WTC11 (cell line): ENCODE data around the gene POLR3GL.

Experiments
- ATF1 ChIP-seq: sonication (generic); formaldehyde crosslinking; IDR thresholded peaks from 2 replicates; pipeline ENCODE4 v1.8.1; 2023; ENCODE audit warnings: mild to moderate bottlenecking, moderate library complexity, missing genetic modification reagents
- CREB1 ChIP-seq: sonication (generic); formaldehyde crosslinking; IDR thresholded peaks from 2 replicates; pipeline ENCODE4 v1.8.0; 2023; ENCODE audit warnings: mild to moderate bottlenecking, missing genetic modification reagents
- CTCF ChIP-seq: fragments of 200-600 bp; IDR thresholded peaks from 2 replicates; pipeline ENCODE4 v1.8.0; 2022; ENCODE audit warnings: antibody characterized with exemption
- ELF4 ChIP-seq: sonication (generic); formaldehyde crosslinking; IDR thresholded peaks from 2 replicates; pipeline ENCODE4 v1.8.1; 2022; ENCODE audit warnings: low read depth, mild to moderate bottlenecking, moderate library complexity, missing genetic modification reagents
- FOXK1 ChIP-seq: sonication (generic); formaldehyde crosslinking; IDR thresholded peaks from 2 replicates; pipeline ENCODE4 v1.8.0; 2022; ENCODE audit warnings: mild to moderate bottlenecking, moderate library complexity, missing genetic modification reagents
- NFE2L1 ChIP-seq: sonication (generic); formaldehyde crosslinking; IDR thresholded peaks from 2 replicates; pipeline ENCODE4 v1.8.1; 2023; ENCODE audit warnings: missing genetic modification reagents
- NR2C2 ChIP-seq: sonication (generic); formaldehyde crosslinking; IDR thresholded peaks from 2 replicates; pipeline ENCODE4 v1.8.0; 2022; ENCODE audit warnings: mild to moderate bottlenecking, missing genetic modification reagents
- TP53 ChIP-seq: sonication (generic); formaldehyde crosslinking; IDR thresholded peaks from 2 replicates; pipeline ENCODE4 v1.8.1; 2023; ENCODE audit warnings: mild to moderate bottlenecking, missing genetic modification reagents
- USF1 ChIP-seq: sonication (generic); formaldehyde crosslinking; IDR thresholded peaks from 2 replicates; pipeline ENCODE4 v1.8.0; 2022; ENCODE audit warnings: mild to moderate bottlenecking, missing genetic modification reagents
- ZNF121 ChIP-seq: sonication (generic); formaldehyde crosslinking; IDR thresholded peaks from 2 replicates; pipeline ENCODE4 v1.8.0; 2023; ENCODE audit warnings: missing genetic modification reagents
- TF ChIP-seq, protein P1 (sequence below): sonication (generic); formaldehyde crosslinking; IDR thresholded peaks from 2 replicates; pipeline ENCODE4 v1.8.1; 2023; ENCODE audit warnings: mild to moderate bottlenecking, missing genetic modification reagents, moderate library complexity
- TF ChIP-seq, protein P2 (sequence below): sonication (generic); formaldehyde crosslinking; IDR thresholded peaks from 2 replicates; pipeline ENCODE4 v1.8.1; 2022; ENCODE audit warnings: missing genetic modification reagents, borderline replicate concordance

- TF ChIP-seq CTCF (no peak), CREB1 (CRISPR knock-in tag) (no peak), FOXK1 (no peak), ATF1 (no peak), ZNF121 (CRISPR knock-in tag) (no peak), NR2C2 (CRISPR knock-in tag) (no peak), NFE2L1 (CRISPR knock-in tag) (no peak), TP53 (CRISPR knock-in tag) (no peak), ELF4 (CRISPR knock-in tag) (no peak), USF1 (CRISPR knock-in tag) (no peak)
- TF ChIP-seq, protein P1, sequence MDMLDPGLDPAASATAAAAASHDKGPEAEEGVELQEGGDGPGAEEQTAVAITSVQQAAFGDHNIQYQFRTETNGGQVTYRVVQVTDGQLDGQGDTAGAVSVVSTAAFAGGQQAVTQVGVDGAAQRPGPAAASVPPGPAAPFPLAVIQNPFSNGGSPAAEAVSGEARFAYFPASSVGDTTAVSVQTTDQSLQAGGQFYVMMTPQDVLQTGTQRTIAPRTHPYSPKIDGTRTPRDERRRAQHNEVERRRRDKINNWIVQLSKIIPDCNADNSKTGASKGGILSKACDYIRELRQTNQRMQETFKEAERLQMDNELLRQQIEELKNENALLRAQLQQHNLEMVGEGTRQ = no peak
- TF ChIP-seq, protein P2, sequence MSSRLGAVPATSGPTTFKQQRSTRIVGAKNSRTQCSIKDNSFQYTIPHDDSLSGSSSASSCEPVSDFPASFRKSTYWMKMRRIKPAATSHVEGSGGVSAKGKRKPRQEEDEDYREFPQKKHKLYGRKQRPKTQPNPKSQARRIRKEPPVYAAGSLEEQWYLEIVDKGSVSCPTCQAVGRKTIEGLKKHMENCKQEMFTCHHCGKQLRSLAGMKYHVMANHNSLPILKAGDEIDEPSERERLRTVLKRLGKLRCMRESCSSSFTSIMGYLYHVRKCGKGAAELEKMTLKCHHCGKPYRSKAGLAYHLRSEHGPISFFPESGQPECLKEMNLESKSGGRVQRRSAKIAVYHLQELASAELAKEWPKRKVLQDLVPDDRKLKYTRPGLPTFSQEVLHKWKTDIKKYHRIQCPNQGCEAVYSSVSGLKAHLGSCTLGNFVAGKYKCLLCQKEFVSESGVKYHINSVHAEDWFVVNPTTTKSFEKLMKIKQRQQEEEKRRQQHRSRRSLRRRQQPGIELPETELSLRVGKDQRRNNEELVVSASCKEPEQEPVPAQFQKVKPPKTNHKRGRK (CRISPR knock-in tag) = no peak
These were observed 55.9 kb downstream of the POLR3GL start for GRCh38 chr1:146020058-146021049.
